SW480 (cell line): ENCODE results near the gene SPTBN2.
A peak's percentile ranks its signal among the peaks of the same experiment; 100 is the strongest.

Source experiments
- DNase-seq: peaks from one replicate; pipeline ENCODE4 v3.0.0-alpha.2; 2016; ENCODE audit warnings: low spot score

The SPTBN2 gene

GRCh38 chr11:66728693-66729385 lies at the start of gene SPTBN2:
Gene SPTBN2 (minus strand): TSS chr11:66729216. CDS start chr11:66721240, 7,976 bp downstream.
- no peak for DNase-seq

GRCh38 chr11:66768818-66769217 lies 39.8 kb upstream of the SPTBN2 start:
- no peak for DNase-seq

GRCh38 chr11:66768088-66768521 lies 39.1 kb upstream of the SPTBN2 start:
- DNase-seq = no peak

GRCh38 chr11:66767666-66768065 lies 38.6 kb upstream of the SPTBN2 start:
- no peak for DNase-seq

- no peak for DNase-seq
Measured at GRCh38 chr11:66766681-66767080, 37.7 kb upstream of the SPTBN2 start.

- DNase-seq = no peak
Measured at GRCh38 chr11:66762088-66762487, 33.1 kb upstream of the SPTBN2 start.

- no peak for DNase-seq
Measured at GRCh38 chr11:66752148-66752547, 23.1 kb upstream of the SPTBN2 start.

- DNase-seq = no peak
Measured at GRCh38 chr11:66749091-66749490, 20.1 kb upstream of the SPTBN2 start.

GRCh38 chr11:66747480-66747879 lies 18.5 kb upstream of the SPTBN2 start:
- DNase-seq = no peak

GRCh38 chr11:66745356-66746235 lies 16.6 kb upstream of the SPTBN2 start:
- peak; percentile 84 for DNase-seq

- DNase-seq = peak; percentile 85
Measured at GRCh38 chr11:66744485-66745355, 15.7 kb upstream of the SPTBN2 start.

- DNase-seq = no peak
Measured at GRCh38 chr11:66743271-66743968, 14.4 kb upstream of the SPTBN2 start.

GRCh38 chr11:66741153-66741552 lies 12.1 kb upstream of the SPTBN2 start:
- DNase-seq = no peak

GRCh38 chr11:66739983-66740382 lies 11.0 kb upstream of the SPTBN2 start:
- DNase-seq = no peak

- DNase-seq = no peak
Measured at GRCh38 chr11:66734215-66734614, 5.2 kb upstream of the SPTBN2 start.

GRCh38 chr11:66729447-66729846 lies 431 bp upstream of the SPTBN2 start:
- DNase-seq = no peak

GRCh38 chr11:66728038-66728692 lies 851 bp downstream of the SPTBN2 start:
- no peak for DNase-seq

- peak; percentile 32 for DNase-seq
Measured at GRCh38 chr11:66727282-66728037, 1.6 kb downstream of the SPTBN2 start.

GRCh38 chr11:66725647-66726046 lies 3.4 kb downstream of the SPTBN2 start:
- DNase-seq = no peak

GRCh38 chr11:66725114-66725513 lies 3.9 kb downstream of the SPTBN2 start:
- DNase-seq = no peak
